Hepatocyte (in vitro differentiated cells): ENCODE data around the gene ELK3. TPM values are rescaled to one million over a fixed set of nuclear protein-coding genes. Genes with fewer than 3 reads are reported as not detected.

Experiments
- DNase-seq: peaks from one replicate; pipeline ENCODE4 v3.0.0-alpha.2; 2016; ENCODE audit warnings: low spot score
- H2AFZ ChIP-seq: fragments of 200-600 bp; sonication (generic); 2 replicates; pipeline ENCODE4 v1.6.0; 2016; ENCODE audit warnings: antibody characterized with exemption, mild to moderate bottlenecking
- H3K27ac ChIP-seq: fragments of 200-600 bp; sonication (generic); 2 replicates; pipeline ENCODE4 v1.5.1; 2016; ENCODE audit warnings: mild to moderate bottlenecking
- H3K27me3 ChIP-seq: fragments of 200-600 bp; sonication (generic); 2 replicates; pipeline ENCODE4 v1.6.1; 2016
- H3K36me3 ChIP-seq: fragments of 200-600 bp; sonication (generic); replicated peaks from 2 replicates; pipeline ENCODE4 v1.5.1; 2016; ENCODE audit warnings: low read depth; ENCODE audit not compliant: insufficient read depth
- H3K4me1 ChIP-seq: fragments of 200-600 bp; sonication (generic); 2 replicates; pipeline ENCODE4 v1.5.1; 2016; ENCODE audit warnings: mild to moderate bottlenecking, moderate library complexity; ENCODE audit not compliant: insufficient read depth
- H3K4me2 ChIP-seq: fragments of 200-600 bp; sonication (generic); 2 replicates; pipeline ENCODE4 v1.6.0; 2016
- H3K4me3 ChIP-seq: fragments of 200-600 bp; sonication (generic); 2 replicates; pipeline ENCODE4 v1.5.1; 2016; ENCODE audit warnings: mild to moderate bottlenecking
- H3K79me2 ChIP-seq: fragments of 200-600 bp; sonication (generic); 2 replicates; pipeline ENCODE4 v1.6.0; 2017; ENCODE audit warnings: mild to moderate bottlenecking
- H3K9me2 ChIP-seq: fragments of 200-600 bp; sonication (generic); replicated peaks from 2 replicates; pipeline ENCODE4 v1.6.0; 2017; ENCODE audit warnings: mild to moderate bottlenecking; ENCODE audit not compliant: insufficient read depth
- H3K9me3 ChIP-seq: fragments of 200-600 bp; sonication (generic); 2 replicates; pipeline ENCODE4 v1.5.1; 2016; ENCODE audit warnings: low read depth, mild to moderate bottlenecking
- H4K20me1 ChIP-seq: fragments of 200-600 bp; sonication (generic); 2 replicates; pipeline ENCODE4 v1.6.0; 2016; ENCODE audit warnings: mild to moderate bottlenecking; ENCODE audit not compliant: insufficient read depth, poor library complexity, severe bottlenecking
- EZH2 ChIP-seq: fragments of 200-600 bp; sonication (generic); IDR thresholded peaks from 2 replicates; pipeline ENCODE4 v1.6.1; 2016; ENCODE audit warnings: antibody characterized with exemption, mild to moderate bottlenecking, borderline replicate concordance
- EZH2phosphoT487 ChIP-seq: fragments of 200-600 bp; sonication (generic); IDR thresholded peaks from one replicate; pipeline ENCODE4 v1.6.1; 2018; ENCODE audit warnings: antibody characterized with exemption, mild to moderate bottlenecking, low read depth, moderate library complexity; ENCODE audit not compliant: unreplicated experiment, severe bottlenecking
- WGBS: methylation state at CpG from one replicate; pipeline ENCODE4 v1.1.6; 2016; ENCODE audit warnings: low lambda C conversion rate; ENCODE audit errors: missing lambda C conversion rate; 5-methylcytosine and 5-hydroxymethylcytosine counted together
- polyA plus RNA-seq: library from polyadenylated mRNA; unstranded; fragments of >200 nt; fragmentation: Nextera tagmentation; extraction: Ambion mirVana; gene quantifications from 2 replicates; pipeline ENCODE4 v1.2.1, GENCODE V29; 2016
- total RNA-seq: library from RNA; depleted of rRNA; stranded (reverse); fragments of >200 nt; gene quantifications from 2 replicates; pipeline ENCODE4 v1.2.3, GENCODE V29; 2014
- TF ChIP-seq, protein P1 (sequence below): fragments of 200-600 bp; sonication (generic); IDR thresholded peaks from 2 replicates; pipeline ENCODE4 v1.5.1; 2016; ENCODE audit warnings: antibody characterized with exemption, mild to moderate bottlenecking; ENCODE audit not compliant: poor library complexity

The ELK3 gene
- total and polyA plus RNA-seq, 2 experiments from 2014 or later = 12.1 to 12.9 TPM

DNA sequence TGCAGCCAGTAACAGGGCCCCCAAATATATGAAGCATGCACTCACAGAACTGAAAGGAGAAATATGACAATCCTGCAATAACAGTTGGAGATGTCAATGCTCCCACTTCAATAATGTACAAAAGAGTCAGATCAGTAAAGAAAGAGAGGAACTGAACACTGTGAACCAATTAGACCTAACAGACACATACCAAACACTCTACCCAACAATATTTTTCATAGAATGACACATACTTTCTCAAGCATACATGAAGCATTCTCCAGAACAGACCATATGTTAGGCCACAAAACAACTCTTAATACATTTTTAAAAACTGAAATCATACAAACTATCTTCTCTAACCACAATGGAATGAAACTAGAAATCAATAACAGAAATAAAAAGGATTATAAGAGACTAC is 80.2 kb downstream of the ELK3 start:
- Histone ChIP-seq H3K27ac (no peak overlapping the region), H3K4me1 (no peaks in the 10 kb centered on the region), H3K27me3 (no peaks in the 10 kb centered on the region), H3K4me2 (no peak overlapping the region), H3K9me3 (no peaks in the 10 kb centered on the region), H2AFZ (no peak overlapping the region), H3K36me3 (no peaks in the 10 kb centered on the region), H3K4me3 (no peak overlapping the region), H3K79me2 (no peaks in the 10 kb centered on the region), H4K20me1 (no peaks in the 10 kb centered on the region), H3K9me2 (no peaks in the 10 kb centered on the region)
- no peak for DNase-seq
- no peak for TF ChIP-seq EZH2phosphoT487
- no peak for TF ChIP-seq EZH2
- TF ChIP-seq, protein P1, sequence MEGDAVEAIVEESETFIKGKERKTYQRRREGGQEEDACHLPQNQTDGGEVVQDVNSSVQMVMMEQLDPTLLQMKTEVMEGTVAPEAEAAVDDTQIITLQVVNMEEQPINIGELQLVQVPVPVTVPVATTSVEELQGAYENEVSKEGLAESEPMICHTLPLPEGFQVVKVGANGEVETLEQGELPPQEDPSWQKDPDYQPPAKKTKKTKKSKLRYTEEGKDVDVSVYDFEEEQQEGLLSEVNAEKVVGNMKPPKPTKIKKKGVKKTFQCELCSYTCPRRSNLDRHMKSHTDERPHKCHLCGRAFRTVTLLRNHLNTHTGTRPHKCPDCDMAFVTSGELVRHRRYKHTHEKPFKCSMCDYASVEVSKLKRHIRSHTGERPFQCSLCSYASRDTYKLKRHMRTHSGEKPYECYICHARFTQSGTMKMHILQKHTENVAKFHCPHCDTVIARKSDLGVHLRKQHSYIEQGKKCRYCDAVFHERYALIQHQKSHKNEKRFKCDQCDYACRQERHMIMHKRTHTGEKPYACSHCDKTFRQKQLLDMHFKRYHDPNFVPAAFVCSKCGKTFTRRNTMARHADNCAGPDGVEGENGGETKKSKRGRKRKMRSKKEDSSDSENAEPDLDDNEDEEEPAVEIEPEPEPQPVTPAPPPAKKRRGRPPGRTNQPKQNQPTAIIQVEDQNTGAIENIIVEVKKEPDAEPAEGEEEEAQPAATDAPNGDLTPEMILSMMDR = no peak

DNA sequence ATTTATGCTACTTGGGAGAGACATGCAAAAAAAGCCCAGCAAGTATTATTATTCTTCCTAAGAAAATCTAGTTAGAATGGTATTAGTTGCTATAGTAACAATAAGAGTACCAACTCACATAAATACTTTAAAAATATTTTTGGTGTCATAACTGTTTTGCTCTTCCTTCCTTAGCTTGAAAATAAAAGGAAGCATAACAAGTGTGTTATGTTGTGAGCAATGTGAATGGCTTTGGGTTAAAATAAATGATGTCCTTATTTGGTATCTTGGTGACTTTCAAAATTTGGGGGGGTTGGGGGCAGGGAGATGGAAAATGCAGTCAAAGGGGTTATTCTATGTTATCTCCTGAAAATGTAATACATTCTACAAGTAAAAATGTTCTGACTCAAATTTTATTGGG is 91.0 kb downstream of the ELK3 start:
- Histone ChIP-seq H4K20me1 (no peaks in the 10 kb centered on the region), H2AFZ (no peak overlapping the region), H3K27me3 (no peaks in the 10 kb centered on the region), H3K4me3 (no peak overlapping the region), H3K4me1 (no peaks in the 10 kb centered on the region), H3K27ac (no peak overlapping the region), H3K79me2 (no peaks in the 10 kb centered on the region), H3K36me3 (no peaks in the 10 kb centered on the region), H3K9me3 (no peaks in the 10 kb centered on the region), H3K4me2 (no peak overlapping the region), H3K9me2 (no peaks in the 10 kb centered on the region)
- no peak for DNase-seq
- TF ChIP-seq, protein P1 = no peak
- no peak for TF ChIP-seq EZH2phosphoT487
- no peak for TF ChIP-seq EZH2

DNA sequence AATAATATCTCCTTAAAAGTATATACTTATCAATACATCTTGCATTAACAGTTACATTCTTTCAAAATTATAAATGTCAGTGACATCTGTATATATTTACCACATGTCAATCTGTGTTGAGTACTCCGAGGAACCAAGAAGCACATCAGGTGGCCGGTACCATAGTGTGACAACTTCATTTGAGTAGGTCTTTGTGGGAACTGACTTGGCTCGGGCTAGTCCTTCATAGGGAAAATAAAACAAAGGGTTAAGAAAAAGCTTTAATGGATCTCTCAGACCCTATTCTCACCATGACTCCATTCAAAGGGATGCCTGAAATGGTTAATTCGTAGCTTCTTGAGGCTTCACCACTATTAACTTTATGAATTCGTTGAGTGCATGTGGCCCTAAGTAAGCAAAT is 94.9 kb downstream of the ELK3 start:
- 90% methylated on average over 5 of the region's 5 CpGs for WGBS
- no peak for DNase-seq
- H3K4me2 ChIP-seq = no peak overlapping the region
- H2AFZ ChIP-seq = no peak overlapping the region
- H3K4me1 ChIP-seq = no peaks in the 10 kb centered on the region
- no peaks in the 10 kb centered on the region for H3K27me3 ChIP-seq
- H3K9me2 ChIP-seq = no peaks in the 10 kb centered on the region
- no peaks in the 10 kb centered on the region for H3K79me2 ChIP-seq
- no peaks in the 10 kb centered on the region for H3K9me3 ChIP-seq
- H3K27ac ChIP-seq = no peak overlapping the region
- no peak overlapping the region for H3K4me3 ChIP-seq
- no peaks in the 10 kb centered on the region for H4K20me1 ChIP-seq
- TF ChIP-seq EZH2 (no peak), EZH2phosphoT487 (no peak)
- TF ChIP-seq, protein P1 = no peak
- no peaks in the 10 kb centered on the region for H3K36me3 ChIP-seq

DNA sequence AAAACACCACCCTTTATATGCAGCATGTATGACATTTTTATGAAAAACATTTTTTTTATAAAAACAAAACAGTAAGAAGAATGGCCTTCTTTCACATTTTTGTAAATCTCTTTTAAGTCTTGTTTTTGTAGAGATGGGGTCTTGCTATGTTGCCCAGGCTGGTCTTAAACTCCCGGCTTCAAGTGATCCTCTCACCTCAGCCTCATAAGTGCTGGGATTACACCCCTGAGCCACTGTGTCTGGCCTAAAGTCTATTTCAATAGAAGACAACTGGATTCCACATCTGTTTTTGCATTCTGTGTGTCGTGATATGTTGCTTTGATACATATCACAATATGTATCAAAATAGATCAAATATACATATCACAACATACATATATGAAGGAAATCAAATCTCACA is 98.9 kb downstream of the ELK3 start:
- Histone ChIP-seq H3K9me3 (no peaks in the 10 kb centered on the region), H3K4me2 (no peak overlapping the region), H3K79me2 (no peaks in the 10 kb centered on the region), H3K4me3 (no peak overlapping the region), H3K36me3 (no peaks in the 10 kb centered on the region), H2AFZ (no peak overlapping the region), H3K27ac (no peak overlapping the region), H4K20me1 (no peaks in the 10 kb centered on the region), H3K27me3 (no peaks in the 10 kb centered on the region), H3K4me1 (no peaks in the 10 kb centered on the region), H3K9me2 (no peaks in the 10 kb centered on the region)
- 100% methylated on average over 2 of the region's 2 CpGs for WGBS
- TF ChIP-seq, protein P1 = no peak
- no peak for DNase-seq
